Ovary (tissue), 3 donors: ENCODE measurements around the gene TTC31.

Source experiments
- CTCF ChIP-seq, 3 donors: fragments of 450-650 bp in 2 of 3; fragments of 200-600 bp in 1 of 3; IDR thresholded peaks; one replicate each; pipeline versions ENCODE4 v1.5.1 to v1.8.0; 2016 to 2022; ENCODE audit warnings: antibody characterized with exemption in 3 of 3, mild to moderate bottlenecking in 1 of 3
- POLR2A ChIP-seq: fragments of 450-650 bp; IDR thresholded peaks from one replicate; pipeline ENCODE4 v1.6.1; 2017; ENCODE audit warnings: antibody characterized with exemption, mild to moderate bottlenecking, moderate library complexity
- donor health status: DM: no; HTN: no; CAD: no.

- TF ChIP-seq CTCF (IDR thresholded peaks at IDR 0.05) (peak; percentile 76 to 87 (median 83)), POLR2A (peak; percentile 53)
These were observed at the start of gene TTC31, which contains the start of gene CCDC142 for GRCh38 chr2:74482801-74483674.
